ENCODE data around the gene ITGA11.
A peak's percentile ranks its signal among the peaks of the same experiment; 100 is the strongest.
"Not testable (repeated sequence)": the region's sequence is repeated elsewhere in the genome, so short reads cannot be mapped to it uniquely, and the experiment has no call there.

ITGA11 gene

DNA sequence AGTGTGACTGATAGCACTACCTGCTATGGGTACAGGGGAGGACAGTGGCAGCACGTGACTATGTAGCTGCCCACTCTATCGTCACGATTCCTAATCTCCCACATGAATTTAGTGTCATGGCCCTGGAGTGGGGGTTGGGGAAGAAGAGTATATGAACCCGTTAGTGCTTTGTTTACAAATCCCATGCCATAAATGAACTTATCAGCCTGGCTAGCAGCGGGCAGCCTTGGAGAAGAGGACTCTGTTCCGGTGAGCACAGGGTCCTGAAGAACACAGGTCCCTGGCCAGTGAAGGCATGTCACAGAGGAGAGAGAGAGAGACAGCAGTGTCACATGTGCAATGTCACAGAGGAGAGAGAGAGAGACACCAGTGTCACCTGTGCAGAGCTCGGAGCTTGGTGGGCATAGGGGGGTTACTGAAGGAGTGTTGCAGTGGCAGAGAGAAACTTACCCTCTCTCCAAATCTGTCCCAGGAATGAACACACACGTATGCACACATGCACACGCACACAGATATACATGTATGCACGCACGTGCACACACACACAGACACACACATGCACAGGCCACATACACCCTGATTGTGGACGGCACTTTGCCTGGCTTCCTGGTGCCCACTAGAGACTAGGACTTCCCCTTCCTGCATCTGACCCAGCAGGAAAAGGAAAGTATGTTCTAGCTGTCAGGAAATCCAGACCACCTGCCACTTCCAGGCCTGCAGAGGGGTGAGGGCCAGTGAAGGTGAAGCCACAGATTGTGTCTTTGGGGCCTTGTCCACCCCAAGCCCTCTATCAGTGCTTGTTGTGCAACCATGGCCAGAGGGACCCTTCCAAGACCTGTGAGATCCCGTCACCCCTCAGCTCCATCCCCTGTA is 26.3 kb downstream of the ITGA11 start:
- Mint-ChIP-seq H3K4me1 (ENCODE audit: low read depth) (no peaks in the 10 kb centered on the region), H3K4me3 (no peak overlapping the region), H3K27ac (no peak overlapping the region), H3K27me3 (ENCODE audit: low read depth) (peaks cover 10% of the 10 kb centered on the region), H3K36me3 (ENCODE audit: low read depth) (no peaks in the 10 kb centered on the region), H3K9me3 (no peaks in the 10 kb centered on the region)

DNA sequence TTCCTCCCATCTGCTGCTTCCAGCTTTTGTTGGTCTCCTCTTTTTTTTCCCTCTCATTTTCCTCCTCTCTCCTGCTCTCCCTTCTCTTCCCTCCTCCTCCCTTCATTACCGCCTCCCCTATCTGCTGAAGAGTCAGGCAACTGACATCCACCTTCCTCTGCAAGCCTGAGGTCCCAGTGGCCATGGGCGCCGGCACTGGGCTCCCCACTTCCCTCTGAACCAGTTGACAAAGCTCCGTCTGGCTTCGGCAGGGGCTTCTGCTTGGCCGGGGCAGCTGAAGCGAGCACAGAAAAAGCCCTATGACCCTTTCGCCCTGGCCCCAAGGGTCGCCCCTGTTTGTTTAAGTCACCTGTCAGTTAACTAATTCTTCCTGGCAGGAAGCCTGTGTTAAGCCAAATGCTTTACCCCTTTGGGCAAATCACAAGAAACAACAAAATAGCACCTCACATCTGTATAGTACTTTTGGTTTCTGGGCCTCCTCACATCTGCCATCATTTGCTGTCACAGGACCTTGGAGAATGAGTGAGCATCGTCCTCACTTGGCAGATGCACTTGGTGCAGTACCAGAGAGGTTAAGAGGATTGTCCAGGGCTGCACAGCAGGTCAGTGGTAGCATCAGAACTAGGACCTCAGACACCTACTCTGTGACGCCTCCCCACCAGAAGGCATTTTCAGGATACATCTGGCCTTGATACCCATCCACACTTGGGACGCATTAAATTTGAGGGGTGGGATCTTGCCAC is 27.7 kb downstream of the ITGA11 start:
- Mint-ChIP-seq H3K27me3 (ENCODE audit: low read depth) (peaks cover 9% of the 10 kb centered on the region), H3K27ac (no peak overlapping the region), H3K9me3 (no peaks in the 10 kb centered on the region), H3K4me1 (ENCODE audit: low read depth) (no peaks in the 10 kb centered on the region), H3K36me3 (ENCODE audit: low read depth) (no peaks in the 10 kb centered on the region), H3K4me3 (no peak overlapping the region)

DNA sequence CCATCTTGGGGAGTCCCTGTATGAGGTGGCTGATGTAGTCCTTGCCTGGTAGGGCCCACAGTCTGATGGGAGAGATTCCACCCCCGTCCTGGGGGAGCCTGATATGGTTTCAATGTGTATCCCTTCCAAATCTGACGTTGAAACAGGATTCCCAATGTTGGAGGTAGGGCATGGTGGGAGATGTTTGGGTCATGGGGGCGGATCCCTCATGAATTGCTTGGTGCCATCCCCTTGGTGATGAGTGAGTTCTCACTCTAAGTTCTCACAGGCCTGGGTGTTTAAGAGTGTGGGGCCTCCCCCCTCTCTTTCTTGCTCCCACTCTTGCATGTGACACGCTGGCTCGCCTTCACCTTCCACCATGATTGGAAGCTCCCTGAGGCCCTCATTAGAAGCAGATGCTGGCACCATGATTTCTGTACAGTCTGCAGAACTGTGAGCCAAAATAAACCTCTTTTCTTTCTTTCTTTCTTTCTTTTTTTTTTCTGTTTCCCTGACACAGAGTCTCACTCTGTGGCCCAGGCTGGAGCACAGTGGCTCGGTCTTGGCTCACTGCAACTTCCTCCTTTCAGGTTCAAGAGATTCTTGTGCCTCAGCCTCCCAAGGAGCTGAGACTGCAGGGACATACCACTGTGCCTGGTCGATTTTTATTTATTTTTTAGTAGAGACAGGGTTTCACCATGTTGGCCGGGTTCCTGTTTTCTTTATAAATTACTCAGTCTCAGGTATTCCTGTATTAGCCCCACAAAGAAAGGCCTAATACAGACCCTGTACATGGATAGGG is 28.6 kb downstream of the ITGA11 start:
- H3K27me3 Mint-ChIP-seq (ENCODE audit: low read depth) = peaks cover 10% of the 10 kb centered on the region
- H3K36me3 Mint-ChIP-seq (ENCODE audit: low read depth) = no peaks in the 10 kb centered on the region
- no peaks in the 10 kb centered on the region for H3K9me3 Mint-ChIP-seq
- H3K4me1 Mint-ChIP-seq (ENCODE audit: low read depth) = no peaks in the 10 kb centered on the region
- no peak overlapping the region for H3K27ac Mint-ChIP-seq
- no peak overlapping the region for H3K4me3 Mint-ChIP-seq

DNA sequence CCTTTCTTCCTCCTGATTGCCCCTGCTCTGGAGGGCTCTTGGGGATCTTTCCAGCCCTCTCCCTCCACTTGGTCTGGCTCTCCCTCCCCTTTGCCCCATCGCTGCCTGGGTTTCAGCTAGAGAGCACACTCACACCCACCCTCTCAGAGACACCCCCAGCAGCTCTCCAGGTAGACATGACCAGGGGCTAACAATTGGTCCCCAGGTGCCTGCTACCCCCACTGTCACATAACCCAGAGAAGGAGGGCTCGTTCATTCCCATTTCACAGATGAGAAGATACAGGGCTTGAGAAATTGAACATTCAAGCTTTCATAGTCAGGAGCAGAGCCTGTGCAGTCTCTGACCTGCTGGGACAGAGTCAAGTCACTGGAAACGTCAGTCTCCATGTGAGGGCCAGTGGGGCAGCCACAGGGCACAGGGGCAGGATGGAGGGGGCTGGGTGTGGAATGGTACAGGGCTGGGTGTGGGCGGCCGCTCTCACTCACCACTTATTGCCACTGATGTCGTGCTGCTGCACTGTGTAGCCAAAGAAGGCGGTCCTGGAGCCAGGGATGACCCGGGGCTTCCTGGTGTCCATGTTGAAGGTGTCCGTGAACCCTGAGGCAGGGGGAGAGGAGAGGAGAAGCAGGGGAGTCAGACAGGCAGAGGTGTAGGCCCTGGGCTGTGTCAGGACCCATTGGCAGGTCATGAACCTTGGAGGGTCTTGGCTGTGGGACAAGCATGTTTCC is 29.4 kb downstream of the ITGA11 start:
- Mint-ChIP-seq H3K36me3 (ENCODE audit: low read depth) (no peaks in the 10 kb centered on the region), H3K9me3 (no peaks in the 10 kb centered on the region), H3K4me1 (ENCODE audit: low read depth) (no peaks in the 10 kb centered on the region), H3K4me3 (no peak overlapping the region), H3K27ac (no peak overlapping the region), H3K27me3 (ENCODE audit: low read depth) (peaks cover 4% of the 10 kb centered on the region)

DNA sequence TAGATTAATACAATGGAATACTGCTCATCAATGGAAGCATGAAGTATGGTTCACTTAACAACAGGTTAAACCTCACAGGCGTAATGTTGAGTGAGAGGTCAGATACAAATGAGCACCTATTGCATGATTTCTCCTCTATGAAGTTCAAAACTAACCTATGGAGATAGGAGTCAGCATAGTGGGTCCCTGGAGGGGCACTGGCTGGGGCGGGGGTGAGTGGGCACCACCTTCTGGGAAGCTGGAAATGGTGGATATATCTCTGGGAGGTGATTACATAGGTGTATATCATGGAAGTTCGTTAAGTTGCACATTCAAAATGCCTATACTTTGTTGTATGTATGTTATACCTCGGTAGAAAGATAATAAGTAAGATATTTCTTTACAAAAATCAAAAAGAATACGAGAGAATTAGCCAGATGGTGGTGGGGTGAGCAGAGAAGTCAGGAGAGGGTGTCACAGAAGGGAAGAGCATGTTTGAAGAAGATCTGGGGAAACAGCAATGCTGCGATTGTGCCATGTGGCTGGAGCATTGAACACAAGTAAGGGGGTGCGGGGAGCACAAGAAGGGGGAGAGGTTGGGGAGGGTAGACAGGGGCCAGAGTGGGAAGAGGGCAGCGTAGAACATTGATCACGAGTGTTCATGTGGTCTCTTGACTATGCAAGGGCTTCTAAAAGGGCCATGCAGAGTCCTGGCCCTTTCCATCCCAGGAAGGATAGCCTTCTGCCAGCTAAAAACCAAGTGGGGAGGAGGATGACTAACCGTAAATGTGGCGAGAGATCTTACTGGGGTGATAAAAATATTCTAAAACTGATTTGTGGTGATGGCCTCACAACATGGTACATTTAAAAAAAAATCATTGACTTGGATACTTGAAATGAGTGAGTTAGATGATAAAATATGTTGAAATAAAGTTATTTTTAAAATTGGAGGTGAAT is 30.2 kb downstream of the ITGA11 start:
- Mint-ChIP-seq H3K4me3 (no peak overlapping the region), H3K36me3 (ENCODE audit: low read depth) (no peaks in the 10 kb centered on the region), H3K4me1 (ENCODE audit: low read depth) (no peaks in the 10 kb centered on the region), H3K9me3 (no peaks in the 10 kb centered on the region), H3K27ac (no peak overlapping the region), H3K27me3 (ENCODE audit: low read depth) (peaks cover 4% of the 10 kb centered on the region)

DNA sequence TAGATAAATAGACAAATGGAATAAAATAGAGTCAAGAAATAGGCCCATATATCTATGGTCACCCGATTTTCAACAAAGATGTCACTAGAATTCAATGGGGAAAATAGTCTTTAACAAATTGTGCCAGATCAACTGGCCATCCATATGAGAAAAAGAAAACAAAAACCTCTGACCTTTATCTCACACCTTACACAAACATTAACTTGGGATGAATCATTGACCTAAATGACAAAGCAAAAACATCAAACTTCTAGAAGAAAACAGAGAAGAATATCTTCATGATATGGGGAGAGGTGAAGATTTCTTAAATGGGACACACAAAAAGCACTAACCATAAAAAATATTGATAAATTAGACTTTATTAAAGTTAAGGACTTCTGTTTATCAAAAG is 31.9 kb downstream of the ITGA11 start:
- Mint-ChIP-seq H3K4me3 (no peak overlapping the region), H3K4me1 (ENCODE audit: low read depth) (no peaks in the 10 kb centered on the region), H3K27ac (no peak overlapping the region), H3K27me3 (ENCODE audit: low read depth) (peaks cover 9% of the 10 kb centered on the region), H3K9me3 (peaks cover 3% of the 10 kb centered on the region), H3K36me3 (ENCODE audit: low read depth) (no peaks in the 10 kb centered on the region)

DNA sequence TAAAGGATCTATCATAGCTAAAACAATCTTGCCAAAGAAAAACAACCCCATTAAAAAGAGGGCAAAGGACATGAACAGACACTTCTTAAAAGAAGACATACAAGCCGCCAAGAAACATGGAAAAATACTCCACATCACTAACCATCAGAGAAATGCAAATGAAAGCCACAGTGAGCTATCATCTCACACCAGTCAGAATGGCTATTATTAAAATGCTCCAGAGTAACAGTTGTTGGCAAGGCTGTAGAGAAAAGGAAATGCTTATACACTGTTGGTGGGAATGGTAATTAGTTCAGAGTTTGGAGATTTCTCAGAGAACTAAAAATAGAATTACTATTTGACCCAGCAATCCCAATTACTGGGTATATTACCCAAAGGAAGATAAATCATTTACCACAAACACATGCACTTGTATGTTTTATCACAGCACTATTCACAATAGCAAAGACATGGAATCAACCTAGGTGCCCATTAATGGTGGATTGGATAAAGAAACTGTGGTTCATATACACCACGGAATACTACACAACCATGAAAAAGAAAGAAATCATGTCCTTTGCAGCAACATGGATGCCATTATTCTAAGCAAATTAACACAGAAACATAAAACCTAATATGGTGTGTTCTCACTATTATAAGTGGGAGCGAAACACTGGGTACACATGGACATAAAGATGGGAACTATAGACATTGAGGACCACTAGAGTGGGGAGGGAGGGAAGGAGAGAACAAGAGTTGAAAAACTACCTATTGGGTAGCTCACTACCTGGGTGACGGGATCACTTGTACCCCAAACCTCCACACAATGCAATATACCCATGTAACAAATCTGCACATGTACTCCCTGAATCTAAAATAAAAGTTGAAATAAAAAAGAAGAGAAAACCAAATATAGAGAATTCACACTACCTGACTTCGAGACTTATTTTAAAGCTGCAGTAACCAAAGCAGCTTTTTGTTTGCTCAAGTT is 32.6 kb downstream of the ITGA11 start:
- Mint-ChIP-seq H3K4me3 (no peak overlapping the region), H3K9me3 (peaks cover 3% of the 10 kb centered on the region), H3K27ac (no peak overlapping the region), H3K36me3 (ENCODE audit: low read depth) (no peaks in the 10 kb centered on the region), H3K27me3 (ENCODE audit: low read depth) (peaks cover 15% of the 10 kb centered on the region), H3K4me1 (ENCODE audit: low read depth) (no peaks in the 10 kb centered on the region)

DNA sequence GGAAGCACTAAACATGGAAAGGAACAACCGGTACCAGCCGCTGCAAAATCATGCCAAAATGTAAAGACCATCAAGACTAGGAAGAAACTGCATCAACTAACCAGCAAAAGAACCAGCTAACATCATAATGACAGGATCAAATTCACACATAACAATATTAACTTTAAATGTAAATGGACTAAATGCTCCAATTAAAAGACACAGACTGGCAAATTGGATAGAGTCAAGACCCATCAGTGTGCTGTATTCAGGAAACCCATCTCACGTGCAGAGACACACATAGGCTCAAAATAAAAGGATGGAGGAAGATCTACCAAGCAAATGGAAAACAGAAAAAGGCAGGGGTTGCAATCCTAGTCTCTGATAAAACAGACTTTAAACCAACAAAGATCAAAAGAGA is 34.0 kb downstream of the ITGA11 start:
- not testable (repeated sequence) for H3K9me3 Mint-ChIP-seq; H3K4me1 Mint-ChIP-seq (ENCODE audit: low read depth); H3K4me3 Mint-ChIP-seq; H3K27ac Mint-ChIP-seq; H3K36me3 Mint-ChIP-seq (ENCODE audit: low read depth)
- H3K27me3 Mint-ChIP-seq (ENCODE audit: low read depth) = peaks cover 29% of the 10 kb centered on the region

DNA sequence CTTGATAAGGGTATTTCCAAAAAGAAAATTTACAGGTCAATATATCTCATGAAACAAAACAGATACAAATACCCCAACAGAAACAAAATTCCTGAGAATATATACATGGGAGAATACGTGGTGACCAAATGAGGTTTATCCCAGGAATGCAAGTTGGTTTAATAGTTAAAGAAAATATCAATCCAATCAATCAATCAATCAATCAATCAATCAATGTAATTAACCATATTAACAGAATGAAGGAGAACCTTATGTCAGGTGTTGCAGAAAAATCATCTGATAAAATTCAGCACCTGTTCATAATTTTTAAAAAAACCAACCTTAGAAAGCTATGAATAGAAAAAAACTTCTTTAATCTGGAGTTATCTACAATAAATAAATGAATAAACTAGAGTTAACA is 35.9 kb downstream of the ITGA11 start:
- H3K4me1 Mint-ChIP-seq (ENCODE audit: low read depth) = peaks cover 3% of the 10 kb centered on the region

DNA sequence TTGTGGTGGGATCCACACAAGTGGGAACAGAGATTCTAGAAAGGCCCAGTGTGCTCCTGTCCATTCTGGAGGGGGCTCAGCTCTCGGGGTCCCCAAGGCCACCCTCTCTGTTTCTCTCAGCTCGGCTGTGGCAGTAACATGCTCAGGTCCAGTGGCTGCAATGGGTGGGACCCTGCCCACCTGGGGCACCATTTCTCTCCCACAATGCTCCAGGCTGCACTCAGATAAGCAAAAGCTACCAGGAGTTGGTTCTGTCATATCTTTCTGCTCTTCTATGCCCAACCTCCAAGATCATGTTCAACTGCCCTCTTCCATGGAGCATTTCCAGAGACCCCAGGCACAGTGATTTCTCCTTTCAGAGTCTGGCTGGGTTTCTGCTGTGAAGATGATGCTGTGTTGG is 40.8 kb downstream of the ITGA11 start:
- H3K4me3 Mint-ChIP-seq = no peak overlapping the region
- peaks cover 9% of the 10 kb centered on the region for H3K4me1 Mint-ChIP-seq (ENCODE audit: low read depth)
- peak overlapping the region; percentile 39 for H3K27ac Mint-ChIP-seq
- peaks cover 42% of the 10 kb centered on the region for H3K27me3 Mint-ChIP-seq (ENCODE audit: low read depth)
- peaks cover 3% of the 10 kb centered on the region for H3K9me3 Mint-ChIP-seq
- H3K36me3 Mint-ChIP-seq (ENCODE audit: low read depth) = no peaks in the 10 kb centered on the region

More for the DNA sequence above, 35.9 kb downstream of the ITGA11 start:
- no peaks in the 10 kb centered on the region for H3K36me3 Mint-ChIP-seq (ENCODE audit: low read depth)
- no peak overlapping the region for H3K27ac Mint-ChIP-seq
- H3K9me3 Mint-ChIP-seq = peaks cover 3% of the 10 kb centered on the region
- peaks cover 46% of the 10 kb centered on the region for H3K27me3 Mint-ChIP-seq (ENCODE audit: low read depth)
- H3K4me3 Mint-ChIP-seq = no peak overlapping the region

DNA sequence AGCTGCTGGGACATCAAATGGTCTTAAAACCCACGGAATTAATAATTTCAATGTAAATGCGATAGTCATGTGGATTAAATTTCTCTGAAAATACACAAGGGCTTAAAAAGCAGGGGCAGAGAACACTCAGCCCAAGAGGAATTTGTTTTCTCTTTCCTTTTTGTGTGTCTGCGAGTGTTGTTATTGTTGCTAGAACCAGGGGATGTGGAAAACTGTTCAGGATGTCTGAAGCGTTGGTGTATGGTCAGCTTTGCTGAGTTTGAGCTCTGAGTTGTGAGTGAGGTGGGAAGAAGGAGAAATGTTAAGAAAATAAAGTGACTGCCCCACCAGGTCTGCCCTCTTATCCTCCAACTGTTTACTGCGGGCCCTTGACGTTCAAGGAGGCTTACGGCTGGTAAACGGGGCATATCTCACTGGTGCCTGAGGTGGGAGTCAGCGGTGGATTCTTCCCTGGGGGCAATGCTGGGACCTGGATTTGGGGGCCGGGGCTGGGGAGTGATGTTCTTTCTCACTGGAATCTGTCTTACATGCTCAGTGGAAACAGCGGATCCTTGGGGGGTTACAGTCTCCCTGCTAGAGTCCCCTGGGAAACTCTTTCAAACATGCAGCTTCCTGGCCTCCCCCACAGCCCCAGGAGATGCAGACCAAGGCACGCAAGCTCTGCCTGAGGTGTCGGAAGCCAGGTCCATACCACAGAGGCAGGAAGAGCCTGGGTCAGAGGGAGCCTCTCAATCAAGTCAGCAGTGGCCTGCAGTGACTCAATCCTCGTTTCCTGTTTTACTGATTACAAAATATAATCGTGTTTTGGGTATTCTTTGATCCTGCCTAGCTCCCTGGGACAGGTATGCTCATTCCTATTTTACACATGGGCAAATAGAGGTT is 41.8 kb downstream of the ITGA11 start:
- H3K4me3 Mint-ChIP-seq = no peak overlapping the region
- H3K9me3 Mint-ChIP-seq = no peaks in the 10 kb centered on the region
- H3K36me3 Mint-ChIP-seq (ENCODE audit: low read depth) = no peaks in the 10 kb centered on the region
- H3K4me1 Mint-ChIP-seq (ENCODE audit: low read depth) = peaks cover 9% of the 10 kb centered on the region
- H3K27me3 Mint-ChIP-seq (ENCODE audit: low read depth) = peaks cover 38% of the 10 kb centered on the region
- H3K27ac Mint-ChIP-seq = peak overlapping the region; percentile 15
